Thyroid gland (tissue), 4 donors: ENCODE results near the gene GPRC5A. TPM values are rescaled to one million over a fixed set of nuclear protein-coding genes. Genes with fewer than 3 reads are reported as not detected.

ENCODE experiments used
- DNase-seq, 2 donors: peaks; one replicate each; pipeline ENCODE4 v3.0.0-alpha.2; 2019
- H3K27ac ChIP-seq, 3 donors: fragments of 200-600 bp; sonication (generic); 1 replicate in 2 of 3; 2 replicates in 1 of 3; pipeline ENCODE4 v1.5.1; 2016 to 2019; ENCODE audit warnings: mild to moderate bottlenecking in 1 of 3, moderate library complexity in 1 of 3
- H3K27me3 ChIP-seq: fragments of 200-600 bp; sonication (generic); one replicate; pipeline ENCODE4 v1.5.1; 2019
- H3K36me3 ChIP-seq, 2 donors: fragments of 200-600 bp; sonication (generic); one replicate each; pipeline ENCODE4 v1.5.1; 2016 to 2019
- H3K4me1 ChIP-seq, 2 donors: fragments of 200-600 bp; sonication (generic); one replicate each; pipeline ENCODE4 v1.5.1; 2017 to 2019
- H3K4me3 ChIP-seq, 3 donors: fragments of 200-600 bp; sonication (generic); replicated peaks in 1 of 3; 1 replicate in 2 of 3; 2 replicates in 1 of 3; pipeline ENCODE4 v1.5.1; 2016; ENCODE audit warnings: mild to moderate bottlenecking in 1 of 3
- H3K9me3 ChIP-seq: fragments of 200-600 bp; sonication (generic); one replicate; pipeline ENCODE4 v1.5.1; 2017
- POLR2A ChIP-seq, 2 donors: fragments of 450-650 bp; IDR thresholded peaks; one replicate each; pipeline ENCODE4 v1.6.1; 2017; ENCODE audit warnings: antibody characterized with exemption in 2 of 2, mild to moderate bottlenecking in 2 of 2, moderate library complexity in 1 of 2
- WGBS, 2 donors: methylation state at CpG; one replicate each; pipeline ENCODE4 v1.1.5; 2017; 5-methylcytosine and 5-hydroxymethylcytosine counted together
- intact Hi-C: fragments of 100-400 bp; cut with DNase I; formaldehyde crosslinking; loops from one replicate; pipeline ENCODE4 v1.15.1; 2023
- total RNA-seq, 4 donors: library from RNA; depleted of rRNA; stranded (reverse); fragments of >200 nt; gene quantifications; one replicate each; pipeline ENCODE4 v1.2.3, GENCODE V29; 2016
- TF ChIP-seq, protein P1 (sequence below), 6 experiments: fragments of 200-600 bp in 3 of 6; fragments of 450-650 bp in 3 of 6; sonication (generic) in 3 of 6; IDR thresholded peaks; one replicate each; pipeline ENCODE4 v1.5.1; 2016 to 2019; ENCODE audit warnings: antibody characterized with exemption in 6 of 6, mild to moderate bottlenecking in 2 of 6, inconsistent platforms in 1 of 6, moderate library complexity in 1 of 6

GPRC5A gene
- total RNA-seq, 4 donors from 2014 or later = 107 to 207 (median 128) TPM

DNA sequence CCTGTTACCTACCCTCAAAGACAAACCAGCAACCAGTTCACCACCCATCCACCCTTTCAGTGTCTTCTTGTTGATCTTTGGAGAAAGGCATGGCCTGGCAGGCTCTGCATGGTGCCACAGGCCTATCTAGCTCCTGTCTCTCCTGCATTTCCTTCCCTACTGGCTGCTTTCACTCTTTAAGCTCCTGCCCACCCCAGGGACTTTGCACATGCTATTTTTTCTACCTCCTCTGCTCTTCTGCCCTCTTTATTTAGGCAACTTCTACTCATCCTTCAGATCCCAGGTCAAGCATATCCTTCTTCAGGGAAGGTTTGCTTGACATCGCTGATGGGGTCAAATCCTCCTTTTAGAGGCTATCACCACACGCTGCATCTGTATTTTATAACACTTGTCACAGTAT lies 27.1 kb upstream of the GPRC5A start:
- no peaks in the 10 kb centered on the region for H3K27me3 ChIP-seq
- H3K4me1 ChIP-seq = no peaks in the 10 kb centered on the region
- TF ChIP-seq, protein P1, sequence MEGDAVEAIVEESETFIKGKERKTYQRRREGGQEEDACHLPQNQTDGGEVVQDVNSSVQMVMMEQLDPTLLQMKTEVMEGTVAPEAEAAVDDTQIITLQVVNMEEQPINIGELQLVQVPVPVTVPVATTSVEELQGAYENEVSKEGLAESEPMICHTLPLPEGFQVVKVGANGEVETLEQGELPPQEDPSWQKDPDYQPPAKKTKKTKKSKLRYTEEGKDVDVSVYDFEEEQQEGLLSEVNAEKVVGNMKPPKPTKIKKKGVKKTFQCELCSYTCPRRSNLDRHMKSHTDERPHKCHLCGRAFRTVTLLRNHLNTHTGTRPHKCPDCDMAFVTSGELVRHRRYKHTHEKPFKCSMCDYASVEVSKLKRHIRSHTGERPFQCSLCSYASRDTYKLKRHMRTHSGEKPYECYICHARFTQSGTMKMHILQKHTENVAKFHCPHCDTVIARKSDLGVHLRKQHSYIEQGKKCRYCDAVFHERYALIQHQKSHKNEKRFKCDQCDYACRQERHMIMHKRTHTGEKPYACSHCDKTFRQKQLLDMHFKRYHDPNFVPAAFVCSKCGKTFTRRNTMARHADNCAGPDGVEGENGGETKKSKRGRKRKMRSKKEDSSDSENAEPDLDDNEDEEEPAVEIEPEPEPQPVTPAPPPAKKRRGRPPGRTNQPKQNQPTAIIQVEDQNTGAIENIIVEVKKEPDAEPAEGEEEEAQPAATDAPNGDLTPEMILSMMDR (IDR thresholded peaks at IDR 0.05) = no peak
- no peak for TF ChIP-seq POLR2A (IDR thresholded peaks at IDR 0.05)
- H3K4me3 ChIP-seq = no peak overlapping the region
- no peak overlapping the region for H3K27ac ChIP-seq
- no peaks in the 10 kb centered on the region for H3K36me3 ChIP-seq
- no peak for DNase-seq
- no peaks in the 10 kb centered on the region for H3K9me3 ChIP-seq
- intact Hi-C loops = no loop called here
- WGBS, 2 donors = 96 to 97% methylated on average over 2 of the region's 2 CpGs

DNA sequence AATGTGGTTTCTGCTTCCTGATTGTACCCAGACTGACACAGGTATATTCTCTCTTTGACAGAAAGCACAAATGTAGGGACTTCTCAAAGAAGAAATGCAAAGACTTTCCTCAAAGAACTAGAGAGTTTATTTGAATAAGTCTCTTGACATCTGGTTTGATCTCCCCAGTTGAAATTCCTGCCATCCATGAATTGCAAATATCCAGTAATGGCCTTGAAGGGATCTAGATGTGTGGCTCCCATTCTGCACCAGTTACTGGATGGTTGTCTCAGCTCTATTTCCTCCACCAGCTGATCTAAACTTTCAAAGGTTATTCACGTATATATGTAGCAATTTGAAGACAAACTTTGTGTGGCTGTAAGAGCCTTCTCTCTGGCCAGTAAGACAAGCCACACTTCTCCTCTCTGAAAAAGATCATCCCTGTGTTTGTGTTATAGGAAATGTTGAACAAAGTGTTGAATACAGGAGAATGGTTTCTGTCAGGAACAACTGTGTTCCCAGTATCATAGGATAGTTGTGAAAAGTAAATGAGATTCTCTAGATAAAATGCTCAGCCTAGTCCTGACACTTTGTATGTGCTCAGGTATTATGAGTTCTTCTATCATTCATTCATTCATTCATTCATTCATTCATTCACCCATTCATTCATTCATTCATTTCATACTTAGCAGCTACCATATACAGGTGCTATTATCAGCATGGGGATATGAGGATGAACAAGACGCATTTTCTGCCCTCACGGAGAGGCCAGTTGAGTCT lies 22.7 kb upstream of the GPRC5A start:
- H3K9me3 ChIP-seq = no peaks in the 10 kb centered on the region
- DNase-seq = no peak
- intact Hi-C loops = no loop called here
- no peaks in the 10 kb centered on the region for H3K36me3 ChIP-seq
- TF ChIP-seq, protein P1 (IDR thresholded peaks at IDR 0.05) = no peak
- TF ChIP-seq POLR2A (IDR thresholded peaks at IDR 0.05) = no peak
- H3K27me3 ChIP-seq = no peaks in the 10 kb centered on the region
- no peak overlapping the region for H3K27ac ChIP-seq
- no peak overlapping the region for H3K4me3 ChIP-seq
- no peaks in the 10 kb centered on the region for H3K4me1 ChIP-seq
- WGBS, 2 donors = 75 to 96% methylated on average over 3 of the region's 3 CpGs

DNA sequence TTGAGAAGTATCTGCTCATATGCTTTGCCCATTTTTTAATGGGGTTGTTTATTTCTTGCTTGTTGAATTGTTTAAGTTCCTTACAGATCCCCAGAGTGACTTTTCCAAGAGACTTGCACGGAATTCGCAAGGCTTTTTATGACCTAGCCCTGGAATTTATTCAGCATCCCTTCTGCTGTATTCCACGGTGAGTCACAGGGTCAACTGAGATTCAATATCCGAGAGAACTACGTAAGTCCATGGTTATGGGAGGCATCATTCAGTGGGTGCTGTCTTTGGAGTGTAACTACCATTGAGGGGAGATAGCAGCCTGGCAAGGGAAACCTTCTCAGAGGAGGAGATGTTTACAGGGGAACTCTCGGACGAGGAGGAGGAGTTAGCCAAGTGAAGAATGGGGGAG lies 20.9 kb upstream of the GPRC5A start:
- intact Hi-C loops = no loop called here
- 89 to 90% methylated on average over 7 of the region's 7 CpGs for WGBS, 2 donors
- Histone ChIP-seq H3K4me3 (no peak overlapping the region), H3K9me3 (no peaks in the 10 kb centered on the region), H3K36me3 (no peaks in the 10 kb centered on the region), H3K27ac (no peak overlapping the region), H3K27me3 (no peaks in the 10 kb centered on the region), H3K4me1 (no peaks in the 10 kb centered on the region)
- no peak for DNase-seq
- TF ChIP-seq POLR2A (IDR thresholded peaks at IDR 0.05) = no peak
- TF ChIP-seq, protein P1 (IDR thresholded peaks at IDR 0.05) = no peak

GRCh38 chr12:12871587-12872138 lies 19.7 kb upstream of the GPRC5A start:
- no peak overlapping the region for H3K4me3 ChIP-seq
- H3K9me3 ChIP-seq = no peaks in the 10 kb centered on the region
- no peak for DNase-seq
- H3K36me3 ChIP-seq = no peaks in the 10 kb centered on the region
- H3K27ac ChIP-seq = no peak overlapping the region
- H3K27me3 ChIP-seq = no peaks in the 10 kb centered on the region
- TF ChIP-seq, protein P1 (IDR thresholded peaks at IDR 0.05) = no peak
- TF ChIP-seq POLR2A (IDR thresholded peaks at IDR 0.05) = no peak
- intact Hi-C loops = no loop called here
- H3K4me1 ChIP-seq = no peaks in the 10 kb centered on the region
- WGBS, 2 donors = 94 to 95% methylated on average over 6 of the region's 6 CpGs

GRCh38 chr12:12872139-12872933 lies 19.0 kb upstream of the GPRC5A start:
- no peak overlapping the region for H3K27ac ChIP-seq
- no peak for TF ChIP-seq POLR2A (IDR thresholded peaks at IDR 0.05)
- TF ChIP-seq, protein P1 (IDR thresholded peaks at IDR 0.05) = no peak
- intact Hi-C loops = no loop called here
- no peaks in the 10 kb centered on the region for H3K36me3 ChIP-seq
- no peak for DNase-seq
- no peak overlapping the region for H3K4me3 ChIP-seq
- 74 to 78% methylated on average over 8 to 9 of the region's 10 CpGs for WGBS, 2 donors
- H3K4me1 ChIP-seq = no peaks in the 10 kb centered on the region
- H3K9me3 ChIP-seq = no peaks in the 10 kb centered on the region
- H3K27me3 ChIP-seq = no peaks in the 10 kb centered on the region
